Common myeloid progenitor, CD34-positive (primary cell): Measurements from ENCODE around the gene RNASEH2C.

ENCODE experiments used
- CTCF ChIA-PET: fragments of 350-600 bp; sonication (Branson Sonifier 250); formaldehyde crosslinking; loops from one replicate; lab custom pipeline; 2021; ENCODE audit warnings: antibody characterized with exemption; lab: Charles Lee
- POLR2A ChIA-PET: fragments of 350-600 bp; sonication (Branson Sonifier 250); formaldehyde crosslinking; loops from one replicate; lab custom pipeline; 2021; ENCODE audit warnings: antibody characterized with exemption; lab: Charles Lee
- DNase-seq, 3 donors: peaks; one replicate each; pipeline versions ENCODE4 v3.0.0 to v3.0.0-alpha.2; 2013
- H3K27ac ChIP-seq, 2 experiments: 1 replicate in 1 of 2; 2 replicates in 1 of 2; pipeline ENCODE4 v1.7.0; 2013; ENCODE audit warnings: inconsistent platforms in 2 of 2, low read length in 2 of 2, mild to moderate bottlenecking in 2 of 2, low read depth in 1 of 2, moderate library complexity in 1 of 2; ENCODE audit not compliant: severe bottlenecking in 2 of 2, insufficient read depth in 1 of 2, poor library complexity in 1 of 2
- H3K27me3 ChIP-seq, 5 experiments: replicated peaks in 2 of 5; 1 replicate in 3 of 5; 2 replicates in 2 of 5; pipeline versions ENCODE4 v1.6.1 to v1.7.0; 2013; ENCODE audit warnings: low read length in 4 of 5, mild to moderate bottlenecking in 2 of 5, moderate library complexity in 2 of 5, inconsistent platforms in 1 of 5; ENCODE audit not compliant: insufficient read depth in 5 of 5, control insufficient read depth in 4 of 5
- H3K36me3 ChIP-seq, 4 experiments: 1 replicate in 2 of 4; 2 replicates in 2 of 4; pipeline versions ENCODE4 v1.6.1 to v1.7.0; 2013; ENCODE audit warnings: low read length in 3 of 4, control low read depth in 1 of 4, mild to moderate bottlenecking in 1 of 4; ENCODE audit not compliant: control insufficient read depth in 4 of 4, insufficient read depth in 4 of 4
- H3K4me1 ChIP-seq, 4 experiments: 1 replicate in 3 of 4; 2 replicates in 1 of 4; pipeline versions ENCODE4 v1.6.1 to v1.7.1; 2013; ENCODE audit warnings: low read length in 3 of 4, mild to moderate bottlenecking in 3 of 4, control low read depth in 1 of 4, inconsistent platforms in 1 of 4, moderate library complexity in 1 of 4; ENCODE audit not compliant: control insufficient read depth in 4 of 4, insufficient read depth in 4 of 4; ENCODE audit errors: control extremely low read depth in 1 of 4
- H3K4me3 ChIP-seq, 7 experiments: 1 replicate in 4 of 7; 2 replicates in 3 of 7; pipeline versions ENCODE4 v1.5.1 to v1.7.0; 2013; ENCODE audit warnings: mild to moderate bottlenecking in 7 of 7, low read length in 6 of 7, moderate library complexity in 6 of 7, inconsistent platforms in 2 of 7, low read depth in 2 of 7, control low read depth in 1 of 7; ENCODE audit not compliant: insufficient read depth in 4 of 7, control insufficient read depth in 1 of 7; ENCODE audit errors: extremely low read depth in 1 of 7
- H3K9me3 ChIP-seq, 5 experiments: 1 replicate in 4 of 5; 2 replicates in 1 of 5; pipeline versions ENCODE4 v1.6.1 to v1.7.1; 2013; ENCODE audit warnings: low read length in 4 of 5, mild to moderate bottlenecking in 2 of 5, inconsistent platforms in 1 of 5, low read depth in 1 of 5, moderate library complexity in 1 of 5; ENCODE audit not compliant: control insufficient read depth in 4 of 5, insufficient read depth in 2 of 5; ENCODE audit errors: control extremely low read depth in 1 of 5
- WGBS: methylation state at CpG from one replicate; pipeline ENCODE4 v1.1.5; 2013; ENCODE audit not compliant: insufficient coverage; 5-methylcytosine and 5-hydroxymethylcytosine counted together

Gene RNASEH2C

DNA sequence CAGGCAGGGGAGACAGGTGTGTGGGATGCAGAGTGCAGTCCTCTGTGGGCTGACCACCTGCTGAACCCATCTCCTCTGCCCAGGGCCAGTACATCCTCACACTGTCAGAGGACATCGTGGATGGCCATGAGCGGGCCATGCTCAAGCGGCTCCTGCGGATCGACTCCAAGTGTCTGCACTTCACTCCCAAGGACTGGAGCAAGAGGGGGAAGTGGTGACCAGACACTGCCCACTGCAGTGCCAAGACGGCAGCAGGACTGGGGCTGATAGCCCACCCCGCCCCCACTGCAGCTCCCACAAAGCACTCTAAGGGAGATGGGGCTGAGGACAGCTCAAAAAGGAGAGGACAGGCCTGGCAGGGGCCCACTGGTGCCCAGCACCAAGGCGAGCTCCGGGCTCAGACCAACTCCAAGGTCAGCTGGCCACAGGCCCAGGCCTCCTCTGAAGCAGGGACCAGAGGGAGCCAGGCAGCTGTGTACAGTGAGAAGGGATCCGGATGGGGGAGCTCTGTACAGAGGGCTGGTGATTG, 1.6 kb downstream of the RNASEH2C start:
- peaks cover 19 to 52% (median 42%) of the 10 kb centered on the region in 4 experiments for H3K36me3 ChIP-seq
- peaks cover 4 to 25% (median 20%) of the 10 kb centered on the region in 4 experiments for H3K4me1 ChIP-seq
- H3K9me3 ChIP-seq, result no peaks in the 10 kb centered on the region
- CTCF ChIA-PET, result interaction anchor here (0.8 to 2.1 kb wide), 6 partner anchors 47 to 99 kb away, joined by 3 to 6 read pairs (median 4); no protein-coding TSS in a partner anchor
- no peak for DNase-seq
- POLR2A ChIA-PET, result no interaction called here
- 91% methylated on average over 9 of the region's 10 CpGs for WGBS
- H3K27ac ChIP-seq, result peak overlapping the region in 1 of 2 experiments; percentile 78
- no peaks in the 10 kb centered on the region for H3K27me3 ChIP-seq
- peak overlapping the region in 3 of 7 experiments; percentile 87 to 91 (median 91) for H3K4me3 ChIP-seq

DNA sequence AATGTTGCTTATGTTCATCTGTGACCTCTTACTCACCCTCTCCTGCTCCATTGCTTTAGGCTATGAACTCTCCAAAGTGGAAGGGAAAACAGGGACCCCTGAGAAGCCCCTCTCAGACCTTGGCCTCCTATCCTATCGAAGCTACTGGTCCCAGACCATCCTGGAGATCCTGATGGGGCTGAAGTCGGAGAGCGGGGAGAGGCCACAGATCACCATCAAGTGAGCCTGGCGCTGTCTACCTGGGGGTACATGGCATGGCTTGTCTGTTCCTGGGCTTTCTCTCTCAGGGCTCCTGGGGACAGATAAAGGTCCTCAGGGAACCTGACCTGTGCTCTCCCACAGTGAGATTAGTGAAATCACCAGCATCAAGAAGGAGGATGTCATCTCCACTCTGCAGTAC, 2.1 kb downstream of the RNASEH2C start:
- POLR2A ChIA-PET, result no interaction called here
- H3K9me3 ChIP-seq, result no peaks in the 10 kb centered on the region
- no peak overlapping the region for H3K27ac ChIP-seq
- H3K27me3 ChIP-seq, result no peaks in the 10 kb centered on the region
- H3K4me3 ChIP-seq, result peak overlapping the region in 1 of 7 experiments; percentile 91
- H3K36me3 ChIP-seq, result peaks cover 22 to 56% (median 44%) of the 10 kb centered on the region in 4 experiments
- WGBS, result 100% methylated on average over 4 of the region's 4 CpGs
- DNase-seq, result no peak
- peaks cover 4 to 25% (median 20%) of the 10 kb centered on the region in 4 experiments for H3K4me1 ChIP-seq
- CTCF ChIA-PET, result interaction anchor here (0.9 to 2.1 kb wide), 4 partner anchors 13 to 64 kb away, joined by 3 to 6 read pairs (median 4); no protein-coding TSS in a partner anchor

DNA sequence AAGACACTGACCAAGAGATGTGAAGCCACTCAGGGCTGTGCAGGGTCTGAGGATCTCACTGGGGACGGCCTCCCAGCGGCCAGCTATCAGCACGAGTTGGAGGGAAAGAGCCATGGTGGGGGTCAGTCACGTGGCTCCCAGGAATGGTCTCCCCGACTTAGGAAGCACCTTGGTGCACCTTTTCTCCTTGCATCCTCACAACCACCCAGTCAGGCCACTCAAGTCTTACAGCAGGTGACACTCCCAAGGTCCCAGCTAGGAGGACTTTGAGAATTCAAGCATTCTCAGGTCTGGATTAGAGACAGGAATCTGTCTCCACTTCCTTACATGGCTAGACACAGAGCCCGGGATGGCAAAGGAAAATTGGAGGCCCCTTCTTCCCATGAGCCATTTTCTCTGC, 2.7 kb downstream of the RNASEH2C start:
- ChIA-PET POLR2A (no interaction called here), CTCF (interaction anchor here (1.8 kb wide), 1 partner anchor 12 kb away, joined by 3 read pairs; no protein-coding TSS in a partner anchor)

DNA sequence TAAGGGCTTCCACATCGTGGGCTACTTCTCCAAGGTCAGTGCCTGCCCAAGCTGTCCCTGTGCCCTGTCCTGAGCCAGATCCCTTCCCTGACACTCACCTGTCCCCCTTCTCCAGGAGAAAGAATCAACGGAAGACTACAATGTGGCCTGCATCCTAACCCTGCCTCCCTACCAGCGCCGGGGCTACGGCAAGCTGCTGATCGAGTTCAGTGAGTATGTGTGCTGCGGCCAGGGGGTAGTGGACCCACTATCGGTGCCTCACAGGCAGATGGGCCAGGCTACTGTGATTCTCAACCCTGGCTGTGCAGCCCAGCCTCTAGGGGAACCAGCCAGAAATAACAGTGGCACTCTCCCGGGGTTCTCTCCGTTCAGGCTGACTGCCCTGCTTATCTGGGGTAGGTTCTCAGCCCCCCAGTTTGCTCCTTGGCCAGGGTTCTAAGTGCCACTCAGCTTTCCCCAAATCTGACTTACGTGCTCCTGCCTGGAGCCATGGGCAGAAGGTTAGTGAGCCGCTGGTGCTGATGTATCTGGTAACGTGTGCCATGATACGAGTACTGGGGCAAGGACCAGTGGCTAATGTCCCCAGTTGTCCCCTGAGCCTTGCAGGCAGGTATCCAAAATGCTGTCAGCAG, 3.7 kb downstream of the RNASEH2C start:
- H3K27me3 ChIP-seq, result no peaks in the 10 kb centered on the region
- no peak for DNase-seq
- H3K27ac ChIP-seq, result no peak overlapping the region
- H3K36me3 ChIP-seq, result peaks cover 23 to 62% (median 51%) of the 10 kb centered on the region in 4 experiments
- CTCF ChIA-PET, result interaction anchor here (1.8 kb wide), 1 partner anchor 11 kb away, joined by 3 read pairs; no protein-coding TSS in a partner anchor
- POLR2A ChIA-PET, result no interaction called here
- peaks cover 6 to 33% (median 29%) of the 10 kb centered on the region in 4 experiments for H3K4me1 ChIP-seq
- H3K9me3 ChIP-seq, result no peaks in the 10 kb centered on the region
- 97% methylated on average over 13 of the region's 14 CpGs for WGBS
- no peak overlapping the region for H3K4me3 ChIP-seq

More for the DNA sequence above, 2.7 kb downstream of the RNASEH2C start:
- 97% methylated on average over 4 of the region's 6 CpGs for WGBS
- peaks cover 4 to 26% (median 23%) of the 10 kb centered on the region in 4 experiments for H3K4me1 ChIP-seq
- H3K36me3 ChIP-seq, result peaks cover 23 to 62% (median 50%) of the 10 kb centered on the region in 4 experiments
- DNase-seq, result no peak
- H3K27ac ChIP-seq, result no peak overlapping the region
- no peaks in the 10 kb centered on the region for H3K9me3 ChIP-seq
- H3K4me3 ChIP-seq, result no peak overlapping the region
- no peaks in the 10 kb centered on the region for H3K27me3 ChIP-seq

DNA sequence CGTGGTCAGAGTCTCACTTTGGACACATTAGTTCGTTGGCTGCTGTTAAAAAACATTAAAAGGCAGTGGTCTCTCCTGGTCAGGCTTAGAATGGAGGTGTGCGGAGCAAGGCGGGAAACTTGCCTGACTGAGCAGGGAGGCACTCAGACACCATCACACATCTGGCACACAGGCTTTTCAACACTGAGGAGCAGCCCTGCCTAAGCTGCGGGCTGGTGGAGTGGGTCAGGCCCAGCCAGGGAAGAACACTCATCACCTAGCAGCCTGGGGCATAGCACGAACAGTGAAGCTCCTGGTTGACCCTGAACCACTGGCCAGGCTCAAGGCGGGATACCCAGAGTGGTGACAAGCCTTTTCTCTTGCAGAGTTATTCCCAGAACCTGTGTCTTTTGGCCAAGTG, 4.3 kb downstream of the RNASEH2C start:
- H3K36me3 ChIP-seq, result peaks cover 23 to 62% (median 51%) of the 10 kb centered on the region in 4 experiments
- no peak overlapping the region for H3K27ac ChIP-seq
- H3K4me3 ChIP-seq, result no peak overlapping the region
- H3K27me3 ChIP-seq, result no peaks in the 10 kb centered on the region
- H3K4me1 ChIP-seq, result peaks cover 6 to 34% (median 31%) of the 10 kb centered on the region in 4 experiments
- ChIA-PET POLR2A (no interaction called here), CTCF (no interaction called here)
- no peak for DNase-seq
- H3K9me3 ChIP-seq, result no peaks in the 10 kb centered on the region
- WGBS, result 88% methylated on average over 6 of the region's 7 CpGs

DNA sequence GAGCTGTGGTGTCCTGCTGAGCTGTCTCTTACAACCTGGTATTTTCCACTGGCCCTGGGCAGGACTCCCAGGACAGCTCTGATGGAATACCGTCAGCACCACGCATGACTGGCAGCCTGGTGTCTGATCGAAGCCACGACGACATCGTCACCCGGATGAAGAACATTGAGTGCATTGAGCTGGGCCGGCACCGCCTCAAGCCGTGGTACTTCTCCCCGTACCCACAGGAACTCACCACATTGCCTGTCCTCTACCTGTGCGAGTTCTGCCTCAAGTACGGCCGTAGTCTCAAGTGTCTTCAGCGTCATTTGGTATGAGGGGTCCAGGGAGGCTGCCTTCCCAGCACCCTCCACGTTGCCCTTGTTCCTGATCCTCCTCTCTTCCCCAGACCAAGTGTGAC, 6.2 kb downstream of the RNASEH2C start:
- ChIA-PET POLR2A (interaction anchor here (0.6 kb wide), 1 partner anchor 175 kb away, joined by 3 read pairs; no protein-coding TSS in a partner anchor), CTCF (interaction anchor here (0.5 to 1.7 kb wide), 7 partner anchors 13 to 170 kb away, joined by 3 to 5 read pairs (median 4); partner anchors contain the start of gene MUS81)
- Histone ChIP-seq H3K4me1 (peaks cover 3 to 32% (median 27%) of the 10 kb centered on the region in 4 experiments), H3K4me3 (no peak overlapping the region), H3K27me3 (no peaks in the 10 kb centered on the region), H3K36me3 (peaks cover 23 to 62% (median 51%) of the 10 kb centered on the region in 4 experiments), H3K27ac (no peak overlapping the region), H3K9me3 (no peaks in the 10 kb centered on the region)
- WGBS, result 93% methylated on average over 15 of the region's 16 CpGs
- DNase-seq, result no peak
